Fibroblast of skin of back (primary cell): ENCODE results near the gene MB.
"Not testable (repeated sequence)": the region's sequence is repeated elsewhere in the genome, so short reads cannot be mapped to it uniquely, and the experiment has no call there.

Experiments used
- DNase-seq: peaks from one replicate; pipeline ENCODE4 v3.0.0-alpha.2; 2013

Gene MB

DNA sequence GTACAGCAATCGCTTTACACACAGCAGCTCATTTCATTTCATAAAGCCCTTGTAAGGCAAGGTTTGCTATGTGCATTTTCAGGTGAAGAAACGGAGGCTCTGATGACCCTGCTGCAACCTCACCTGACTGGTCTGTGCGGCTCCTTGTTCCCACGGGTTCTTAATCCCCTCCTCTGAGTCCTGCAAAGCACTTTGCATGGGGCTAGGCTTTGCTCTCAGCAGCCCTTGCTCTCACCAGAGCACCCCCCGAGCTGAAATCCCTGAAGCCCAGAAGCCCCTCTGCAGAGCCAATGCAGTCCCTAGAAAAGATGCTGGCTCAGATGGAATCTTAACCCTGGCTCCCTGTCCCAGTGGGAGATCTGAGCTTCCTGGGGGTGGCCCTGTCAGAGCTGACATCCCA is 20.1 kb upstream of the MB start:
- DNase-seq, result no peak

DNA sequence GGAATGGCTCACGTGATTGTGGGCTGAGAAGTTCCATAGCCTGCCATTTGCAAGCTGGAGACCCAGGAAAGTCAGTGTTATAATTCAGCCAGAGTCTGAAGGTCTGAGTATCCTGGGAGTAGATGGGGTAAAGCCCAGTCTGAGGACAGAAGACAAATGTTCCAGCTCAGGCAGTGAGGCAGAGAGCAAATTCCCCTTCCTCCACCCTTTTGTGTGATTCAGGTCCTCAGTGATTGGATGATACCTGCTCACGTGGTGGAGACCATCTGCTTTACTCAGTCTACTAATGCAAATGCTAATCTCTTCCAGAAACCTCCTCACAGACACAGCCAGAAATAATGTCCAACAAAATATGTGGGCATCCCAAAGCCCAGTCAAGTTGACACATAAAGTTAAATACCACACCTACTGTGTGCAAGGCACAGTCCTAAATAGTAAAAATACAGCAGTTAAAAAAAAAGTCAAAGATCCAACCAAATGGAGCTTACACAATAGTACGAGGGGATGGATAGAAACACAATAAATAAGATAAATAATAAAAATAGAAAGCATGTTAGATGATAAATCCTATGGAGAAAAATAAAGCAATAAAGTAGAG is 17.9 kb upstream of the MB start:
- no peak for DNase-seq

DNA sequence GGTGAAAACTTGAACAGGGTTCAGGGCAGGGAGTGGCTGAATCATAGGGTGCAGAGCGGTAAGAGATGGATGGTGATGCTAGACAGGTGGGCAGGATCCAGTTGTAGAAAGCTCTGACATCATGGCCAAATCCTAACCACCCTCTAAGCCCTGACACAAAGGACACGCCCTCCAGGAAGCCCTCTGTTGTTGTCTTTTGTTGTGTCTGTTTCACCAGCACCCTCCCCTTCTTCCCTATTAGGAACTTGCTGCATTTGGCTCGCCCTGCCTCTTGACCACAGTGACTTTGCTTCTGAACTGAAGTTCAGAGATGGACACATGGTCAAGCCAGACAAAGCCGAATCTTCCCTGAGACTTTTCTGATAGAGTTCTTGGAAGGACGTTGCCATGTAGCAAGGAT is 16.9 kb upstream of the MB start:
- DNase-seq, result no peak

DNA sequence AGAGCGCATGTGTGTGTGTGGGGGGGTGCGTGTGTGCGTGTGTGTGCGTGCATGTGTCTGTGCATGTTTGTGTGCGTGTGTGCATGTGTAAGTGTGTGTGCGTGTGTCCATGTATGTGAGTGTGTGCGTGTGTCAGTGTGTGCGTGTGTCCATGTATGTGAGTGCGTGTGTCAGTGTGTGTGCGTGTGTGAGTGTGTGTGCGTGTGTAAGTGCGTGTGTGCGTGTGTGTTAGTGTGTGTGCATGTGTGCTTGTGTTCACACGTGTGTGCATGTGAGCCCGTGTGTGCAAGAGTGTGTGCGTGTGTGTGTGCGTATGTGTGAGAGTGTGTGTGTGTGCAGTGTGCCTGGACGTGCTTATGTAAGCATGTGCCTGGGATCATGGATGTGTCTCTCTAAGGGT is 16.4 kb upstream of the MB start:
- no peak for DNase-seq

DNA sequence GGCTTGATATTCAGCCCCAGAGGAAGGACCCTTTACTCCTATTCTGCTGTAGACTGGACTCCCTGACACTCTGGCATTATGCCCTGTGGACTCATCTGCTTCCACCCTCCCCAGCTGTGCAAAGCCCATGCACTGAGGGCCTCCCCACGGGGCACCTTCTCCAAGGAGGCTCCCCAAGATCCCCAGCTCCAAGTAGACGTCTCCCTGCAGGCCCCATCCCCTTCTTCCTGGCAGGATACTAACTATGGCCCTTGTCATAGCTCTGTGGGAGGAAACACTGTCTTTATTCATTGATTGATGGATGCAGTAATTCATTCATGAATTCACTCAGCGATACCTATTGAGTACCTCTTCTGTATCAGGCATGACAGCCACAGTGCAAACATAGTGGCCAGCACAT is 15.8 kb upstream of the MB start:
- DNase-seq, result no peak

DNA sequence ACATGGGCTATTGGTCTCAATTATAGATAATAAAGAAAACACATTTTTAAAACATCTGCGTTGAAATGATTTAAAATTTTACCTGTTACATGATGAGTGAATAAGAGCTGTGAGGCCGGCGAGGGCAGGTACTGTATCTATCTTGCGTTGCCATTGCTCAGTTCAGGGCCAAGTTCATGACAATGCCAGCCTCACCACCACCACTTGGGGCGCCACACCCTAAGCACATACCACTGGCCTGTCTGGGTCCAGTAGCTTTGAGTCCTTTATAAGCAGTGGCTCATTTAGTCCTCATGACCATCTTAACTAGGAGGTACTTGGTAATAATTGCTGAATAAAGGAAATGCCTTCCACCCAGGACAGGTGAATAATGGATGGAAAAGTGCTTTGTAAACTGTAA is 14.5 kb upstream of the MB start:
- peak; percentile 36 for DNase-seq

DNA sequence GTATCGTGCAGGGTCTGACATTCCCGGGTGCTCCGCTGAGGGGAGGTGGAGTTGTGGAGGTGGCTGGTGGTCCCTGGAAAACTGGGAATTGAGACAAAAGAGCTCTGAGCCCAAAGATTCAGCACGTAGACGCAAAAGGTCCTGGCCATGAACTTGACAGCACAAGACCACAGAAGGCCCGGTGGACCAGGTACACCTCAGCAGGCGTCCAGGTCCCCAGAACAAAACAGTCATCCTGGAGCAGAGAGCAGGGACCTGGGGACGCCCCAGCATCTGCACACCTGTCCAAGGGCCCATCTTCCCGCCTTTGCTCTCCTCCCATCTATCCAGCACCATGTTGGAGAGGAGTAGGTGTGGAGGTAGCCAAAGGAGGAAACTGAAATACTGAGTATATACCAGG is 13.8 kb upstream of the MB start:
- no peak for DNase-seq

DNA sequence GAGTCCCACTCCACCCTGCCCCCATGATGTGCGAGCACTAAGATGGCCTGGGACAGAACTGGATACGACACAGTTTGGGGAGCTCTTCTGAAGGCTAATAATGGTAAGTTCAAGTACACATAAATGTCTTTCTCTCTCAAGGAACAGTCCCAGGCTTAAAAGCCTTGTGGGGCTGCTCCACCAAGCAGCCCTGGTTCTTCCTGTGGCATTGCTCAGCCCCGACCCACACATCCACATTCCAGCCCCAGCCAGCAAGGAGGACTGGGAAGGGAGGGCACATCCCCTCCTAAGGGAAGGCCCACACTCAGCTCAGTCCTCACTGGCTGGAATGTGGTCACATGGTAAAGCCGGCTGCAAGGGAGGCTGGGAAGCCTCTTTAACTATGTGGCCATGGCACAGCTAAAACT is 13.3 kb upstream of the MB start:
- peak; percentile 90 for DNase-seq

DNA sequence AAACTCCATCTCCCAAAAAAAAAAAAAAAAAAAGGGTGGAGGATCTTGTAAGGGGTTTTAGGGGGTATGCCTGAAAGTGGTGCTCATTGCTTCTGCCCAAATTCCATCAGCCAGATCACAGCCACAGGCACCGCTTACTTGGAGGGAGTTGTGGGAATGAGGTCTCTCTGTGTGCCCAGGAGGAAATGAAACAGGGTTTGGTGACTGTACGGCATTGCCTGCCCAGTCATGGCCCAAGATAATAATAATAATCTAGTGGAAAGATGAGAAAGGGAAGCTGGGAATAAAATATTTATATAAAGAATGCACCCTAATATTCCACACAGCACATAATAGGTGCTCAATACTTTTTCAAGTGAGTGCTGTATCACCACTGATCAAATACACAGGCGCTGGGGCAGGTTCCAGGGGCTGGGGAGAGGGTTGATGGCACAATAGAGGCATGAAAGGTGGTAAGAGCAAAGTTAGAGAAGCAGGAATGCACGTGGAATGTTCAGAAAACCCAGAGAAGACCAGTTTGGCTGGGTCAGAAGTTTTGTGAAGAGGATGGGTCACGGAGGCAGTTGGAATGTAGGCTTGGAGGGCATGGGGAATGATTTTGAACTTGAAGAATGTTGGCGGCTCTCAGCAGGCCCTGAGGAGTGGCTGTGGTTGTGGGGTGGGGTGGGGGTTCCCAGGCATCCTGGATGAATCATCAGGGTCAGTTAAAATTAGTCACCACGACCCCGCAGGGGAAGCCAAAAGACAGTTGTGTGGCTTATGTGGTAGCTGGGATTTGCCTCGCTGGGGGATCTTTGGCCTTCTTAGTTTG is 12.5 kb upstream of the MB start:
- peak; percentile 100 for DNase-seq

DNA sequence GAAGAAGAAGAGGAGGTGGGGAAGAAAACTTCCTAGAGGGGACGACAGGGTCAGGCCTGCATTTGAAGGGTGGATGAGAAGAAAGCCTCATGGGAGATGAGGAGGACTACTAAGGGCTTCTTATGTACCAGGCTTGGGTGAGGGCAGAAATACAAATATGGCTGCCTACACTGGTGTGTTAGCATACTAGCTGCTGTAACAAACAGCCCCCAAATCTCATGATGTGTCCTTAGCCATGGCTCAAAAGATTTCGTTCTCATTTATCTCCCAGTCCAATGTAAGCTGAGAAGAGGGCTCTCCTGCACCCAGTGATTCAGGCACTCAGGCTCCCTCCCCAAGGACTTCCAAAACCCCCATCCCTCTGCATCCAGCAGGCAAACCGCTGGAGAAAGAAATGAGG is 11.6 kb upstream of the MB start:
- DNase-seq, result no peak

DNA sequence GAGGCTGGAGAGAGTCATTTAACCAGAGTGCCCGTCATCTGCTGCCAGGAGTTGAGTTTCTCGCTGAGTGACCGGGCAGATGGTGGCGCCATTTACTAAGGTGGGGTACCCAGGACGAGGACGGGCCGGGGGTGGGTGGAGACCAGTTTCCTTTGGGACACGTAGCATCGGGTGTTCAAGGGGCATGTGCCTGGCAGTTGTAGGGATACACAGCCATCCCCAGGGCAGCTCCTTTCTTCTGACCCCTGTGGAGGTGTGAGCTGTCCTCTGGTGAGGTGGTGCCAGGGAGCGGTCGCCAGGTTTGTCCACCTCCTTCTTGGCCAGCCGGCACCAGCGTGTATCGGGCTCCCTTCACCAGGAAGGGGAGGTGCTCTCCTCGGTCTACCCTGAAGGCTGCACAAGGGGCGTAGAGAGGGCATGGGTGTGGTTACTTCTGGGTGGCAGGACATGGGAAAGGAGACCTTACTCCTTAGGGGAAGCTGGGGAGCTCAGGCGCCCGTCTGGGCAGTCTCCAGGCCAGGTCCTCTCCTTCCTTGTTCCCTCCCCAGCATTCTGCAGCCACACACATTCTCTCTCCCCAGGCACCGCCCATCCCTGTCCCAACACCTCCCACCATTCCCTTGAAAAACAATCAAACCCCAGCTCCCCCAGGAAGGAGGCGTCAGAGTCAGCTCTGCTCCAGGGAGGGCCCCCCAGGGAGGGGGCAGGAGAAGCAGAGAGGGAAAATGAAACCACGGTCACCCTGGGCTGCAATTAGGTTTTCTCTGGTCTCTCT is 10.3 kb upstream of the MB start:
- DNase-seq, result peak; percentile 99

DNA sequence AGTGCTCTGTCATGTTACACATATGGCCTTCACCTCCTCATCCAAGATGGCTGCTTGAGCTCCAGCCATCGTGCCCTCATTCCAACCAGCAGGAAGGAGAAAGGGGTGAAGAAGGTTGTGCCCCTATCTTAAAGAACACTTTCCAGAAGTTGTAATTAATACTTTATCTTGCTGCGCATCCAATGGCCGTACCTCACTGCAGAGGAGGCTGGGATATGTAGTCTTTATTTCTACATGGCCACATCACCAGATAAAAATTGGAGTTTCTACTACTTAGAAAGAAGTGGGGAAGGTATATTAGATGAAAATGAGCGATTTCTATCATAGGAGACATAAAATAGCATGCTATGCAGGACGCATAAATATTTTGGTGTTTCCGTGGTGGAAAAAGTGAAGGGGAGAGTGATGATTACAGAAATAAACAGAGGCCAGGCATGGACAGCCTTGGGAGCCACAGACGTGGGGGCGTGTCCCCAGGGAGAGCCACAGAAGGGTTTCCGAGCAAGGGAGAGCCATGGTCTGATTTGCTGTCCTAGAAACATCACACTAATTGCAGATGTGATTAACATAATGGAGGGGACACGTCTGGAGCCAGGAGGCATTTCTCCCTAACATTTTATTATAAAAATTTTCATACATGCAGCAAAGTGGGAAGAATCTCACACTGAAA is 8.8 kb upstream of the MB start:
- DNase-seq, result no peak

DNA sequence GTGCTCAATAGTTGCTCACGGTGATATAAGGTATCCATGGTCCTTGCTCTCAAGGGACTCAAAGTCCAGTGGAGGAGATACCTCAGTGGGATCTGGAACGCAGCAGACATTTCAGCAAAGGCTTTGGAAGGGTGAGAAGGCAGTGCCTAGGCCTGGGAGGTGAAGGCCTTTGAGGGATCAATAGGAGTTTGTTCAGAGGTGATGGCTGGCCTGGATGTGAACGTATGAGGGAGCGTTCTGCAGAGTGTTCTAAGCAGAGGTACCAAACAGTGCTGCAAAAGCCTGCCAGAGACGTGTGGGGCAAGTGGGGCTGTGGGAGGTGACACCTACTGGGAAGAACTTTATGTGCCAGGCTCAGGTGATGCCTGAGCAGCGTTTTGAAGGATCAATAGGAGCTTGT is 7.4 kb upstream of the MB start:
- DNase-seq, result no peak

DNA sequence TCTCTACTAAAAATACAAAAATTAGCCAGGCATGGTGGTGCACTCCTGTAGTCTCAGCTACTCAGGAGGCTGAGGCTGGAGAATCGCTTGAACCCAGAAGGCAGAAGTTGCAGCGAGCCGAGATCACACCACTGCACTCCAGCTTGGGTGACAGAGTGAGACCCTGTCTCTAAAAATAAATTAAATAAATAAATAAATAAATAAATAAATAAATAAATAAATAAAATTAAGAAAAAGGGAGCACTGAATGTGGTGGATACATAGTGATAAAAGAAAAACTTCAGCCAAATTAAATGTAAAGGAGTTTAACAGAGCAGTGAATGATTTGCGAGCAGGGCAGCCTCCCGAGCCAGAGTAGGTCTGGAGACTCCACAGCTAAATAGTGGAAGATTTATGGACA is 6.8 kb upstream of the MB start:
- not testable (repeated sequence) for DNase-seq

DNA sequence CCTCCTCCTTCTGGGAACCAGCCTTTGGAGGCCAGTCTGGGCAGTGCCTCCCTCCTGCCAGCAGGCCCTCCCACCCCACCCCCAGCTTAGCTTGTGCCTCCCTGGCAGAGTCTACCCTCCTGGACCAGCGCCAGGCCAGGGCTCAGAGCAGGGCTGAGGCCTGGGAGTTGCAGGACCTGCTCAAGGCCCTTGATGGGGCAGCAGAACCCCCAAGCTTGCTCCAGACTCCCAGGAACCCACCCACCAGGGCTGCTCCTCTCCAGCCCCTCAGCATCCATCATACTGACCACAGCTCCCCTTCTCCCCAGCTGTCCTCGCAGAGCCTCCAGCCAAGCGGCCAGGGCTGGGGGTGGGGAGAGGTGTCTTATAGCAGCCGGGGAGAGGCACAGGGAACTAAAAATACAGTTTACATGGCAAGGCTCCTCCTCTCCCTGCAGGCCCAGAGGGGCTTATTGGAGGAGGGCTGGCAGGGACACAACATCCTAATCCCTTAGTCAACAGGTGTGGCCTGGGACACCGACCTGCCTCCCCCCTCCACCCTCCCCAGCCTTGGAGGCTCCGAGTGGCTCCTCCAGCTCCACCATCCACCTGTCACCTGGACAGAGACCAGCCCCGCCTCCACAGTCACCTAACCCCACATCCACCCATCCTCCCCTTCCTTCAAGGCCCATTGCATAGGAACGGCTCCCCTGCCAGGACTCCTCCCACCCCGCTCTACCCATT is 5.2 kb upstream of the MB start:
- DNase-seq, result no peak

DNA sequence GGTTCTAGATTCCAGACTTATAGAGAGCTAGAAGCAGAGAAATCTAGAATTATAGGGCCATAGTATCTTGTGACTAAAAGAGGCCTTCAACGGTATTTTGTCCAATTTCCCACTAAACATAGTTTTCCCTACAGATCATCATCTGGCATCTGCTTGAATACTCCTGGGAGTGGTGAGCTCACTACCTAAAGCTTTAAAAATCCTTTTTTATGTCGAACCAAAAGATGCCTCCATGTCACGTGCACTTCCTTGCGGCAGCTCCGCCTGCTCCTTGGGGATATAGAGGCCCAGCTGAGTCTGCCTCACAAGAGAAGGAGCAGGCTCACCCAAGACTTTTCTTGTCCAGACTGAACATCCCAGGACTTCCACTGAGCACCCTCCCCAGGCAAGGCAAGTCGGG is 4.3 kb upstream of the MB start:
- DNase-seq, result peak; percentile 52

DNA sequence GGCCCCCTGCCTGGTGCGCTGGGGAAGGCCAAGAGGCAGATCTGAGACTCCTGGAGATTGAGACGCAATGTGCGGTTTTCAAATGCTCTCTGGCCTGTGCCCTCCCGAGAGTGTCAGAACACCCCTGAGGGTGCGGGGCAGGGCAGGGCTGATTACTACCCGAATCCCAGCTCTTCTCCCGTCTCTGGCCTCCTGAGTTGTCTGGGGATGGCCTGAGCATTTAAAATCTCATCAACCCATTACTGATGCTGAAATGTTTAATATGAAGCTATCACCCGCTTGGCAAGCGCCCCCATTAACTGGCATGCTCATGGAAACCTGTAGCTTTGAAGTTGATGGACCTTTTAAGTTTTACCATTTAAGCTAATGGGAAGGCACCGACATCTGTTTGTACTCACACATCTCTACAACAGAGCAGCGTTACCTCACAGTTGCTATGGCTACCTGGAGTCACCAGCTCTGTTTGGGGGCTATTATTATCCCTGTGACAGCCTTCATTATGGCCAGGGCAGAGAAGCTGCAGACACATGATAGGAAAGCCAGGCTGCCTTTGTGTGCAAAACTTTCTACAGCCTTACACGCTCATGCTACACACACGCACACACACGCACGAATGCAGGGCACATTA is 3.6 kb upstream of the MB start:
- peak; percentile 55 for DNase-seq

DNA sequence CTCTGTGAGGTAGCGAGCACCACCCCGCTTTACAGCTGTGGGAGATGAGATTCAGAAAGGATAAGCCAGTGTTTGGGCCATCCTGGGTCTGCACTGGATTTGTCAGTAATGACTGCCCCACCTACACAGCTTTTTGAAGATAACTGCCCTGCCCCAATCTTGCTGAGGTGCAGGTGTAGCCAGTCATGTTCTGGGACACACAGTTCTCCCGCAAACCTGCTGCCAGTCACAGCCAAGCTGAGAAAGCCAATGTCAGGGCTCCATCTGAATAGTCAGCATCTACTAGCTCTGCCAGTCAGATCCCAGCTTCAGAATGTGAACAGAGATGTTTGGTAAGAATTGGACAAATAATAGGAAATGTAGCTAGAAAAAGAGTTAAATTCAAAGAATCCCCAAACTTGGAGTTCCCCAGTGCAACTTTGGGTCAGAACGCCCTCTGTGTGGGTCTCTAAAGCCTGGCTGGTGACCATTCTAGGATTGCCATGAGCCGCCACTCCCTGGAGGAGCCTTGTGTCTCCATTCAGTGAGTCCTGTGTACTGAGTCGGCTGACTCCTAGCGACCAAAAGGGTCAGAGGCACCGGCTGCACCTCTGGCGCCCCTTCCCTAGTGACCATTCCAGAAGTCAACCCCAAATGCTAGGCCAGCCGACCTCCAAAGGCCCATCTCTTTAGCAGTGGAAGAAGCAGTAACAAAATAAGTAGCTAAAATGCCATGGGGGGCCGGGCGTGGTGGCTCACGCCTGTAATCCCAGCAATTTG is 2.4 kb upstream of the MB start:
- DNase-seq, result no peak

DNA sequence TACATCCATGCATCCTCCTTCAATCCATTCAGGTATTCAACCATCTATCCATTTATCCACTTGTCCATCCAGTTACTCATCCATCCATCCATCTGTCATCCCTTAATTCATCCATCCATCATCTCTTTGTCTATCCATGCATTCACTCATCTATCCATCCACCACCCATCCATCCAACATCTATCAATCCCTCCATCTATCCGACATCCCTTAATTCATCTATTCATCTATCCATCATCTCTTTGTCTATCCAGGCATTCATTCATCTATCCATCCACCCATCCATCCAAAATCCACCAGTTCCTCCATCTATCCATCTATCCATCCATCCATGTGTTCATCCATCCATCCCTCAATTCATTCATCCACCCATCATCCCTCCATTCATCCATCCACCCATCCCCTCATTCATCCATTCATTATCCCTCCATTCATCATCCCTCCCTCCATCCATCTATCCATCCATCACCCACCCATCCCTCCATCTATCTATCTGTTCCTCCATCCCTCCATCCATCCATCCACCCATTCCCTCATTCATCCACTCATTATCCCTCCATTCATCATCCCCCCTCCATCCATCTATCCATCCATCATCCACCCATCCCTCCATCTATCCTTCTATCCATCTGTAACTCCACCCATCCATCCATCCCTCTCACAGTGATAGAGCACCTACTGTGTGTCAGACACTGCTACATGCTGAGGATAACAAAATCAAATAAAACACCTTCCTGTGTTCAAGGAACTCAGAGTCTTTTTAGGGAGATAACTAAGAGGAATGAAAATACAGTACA is 1.5 kb upstream of the MB start:
- no peak for DNase-seq

DNA sequence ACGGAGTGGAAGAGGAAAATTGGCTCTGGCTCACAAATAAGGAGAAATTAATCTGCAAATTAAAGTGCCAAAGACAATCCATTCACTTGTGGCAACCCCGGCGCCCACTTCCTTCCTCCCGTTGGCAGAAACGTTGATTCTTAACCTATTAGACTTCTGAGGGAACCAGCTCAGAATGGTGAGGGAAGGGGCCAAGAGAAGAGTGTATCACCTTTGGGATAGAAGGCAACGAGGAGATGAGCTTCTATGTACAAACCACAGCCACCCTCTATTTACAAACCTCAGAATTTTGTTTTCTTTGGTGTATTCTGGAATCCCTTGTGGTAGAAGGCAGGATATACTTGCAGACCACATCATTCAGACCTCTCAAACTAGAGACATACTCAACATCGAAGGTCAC is 1.1 kb downstream of the MB start:
- peak; percentile 27 for DNase-seq
